Left renal cortex interstitium (tissue), 4 donors: ENCODE data around the gene ACER2. TPM values are rescaled to one million over a fixed set of nuclear protein-coding genes. Genes with fewer than 3 reads are reported as not detected.
"Not testable (repeated sequence)": the region's sequence is repeated elsewhere in the genome, so short reads cannot be mapped to it uniquely, and the experiment has no call there.

Source experiments
- DNase-seq, 4 donors: peaks; one replicate each; pipeline ENCODE4 v3.0.0-alpha.2; 2013; ENCODE audit warnings: low read depth in 4 of 4, low spot score in 2 of 4, missing footprints in 1 of 4
- polyA plus RNA-seq, 4 donors: library from polyadenylated mRNA; unstranded; fragments of 120-200 nt; gene quantifications; one replicate each; pipeline ENCODE4 v1.2.1, GENCODE V29; 2013; ENCODE audit not compliant: insufficient read length in 4 of 4

The ACER2 gene
- polyA plus RNA-seq, 4 donors = 6.9 to 17.7 (median 12.9) TPM

GRCh38 chr9:19405771-19406170 lies 3.0 kb upstream of the ACER2 start:
- DNase-seq = no peak

- DNase-seq = no peak
These were observed 505 bp upstream of the ACER2 start for GRCh38 chr9:19408316-19408692.

- no peak for DNase-seq
These were observed 789 bp downstream of the ACER2 start for GRCh38 chr9:19409401-19410194.

- no peak for DNase-seq
These were observed 1.3 kb downstream of the ACER2 start for GRCh38 chr9:19410195-19410503.

- DNase-seq = no peak
These were observed 1.8 kb downstream of the ACER2 start for GRCh38 chr9:19410594-19410993.

- no peak for DNase-seq
These were observed 2.5 kb downstream of the ACER2 start for GRCh38 chr9:19411316-19411715.

- DNase-seq = not testable (repeated sequence)
These were observed 4.6 kb downstream of the ACER2 start for GRCh38 chr9:19413456-19413855.

- DNase-seq = no peak
These were observed 7.3 kb downstream of the ACER2 start for GRCh38 chr9:19416143-19416542.

- DNase-seq = no peak
These were observed 12.1 kb downstream of the ACER2 start for GRCh38 chr9:19420877-19421276.

GRCh38 chr9:19423163-19423562 lies 14.4 kb downstream of the ACER2 start:
- no peak for DNase-seq

- no peak for DNase-seq
These were observed 15.5 kb downstream of the ACER2 start for GRCh38 chr9:19424176-19424779.

GRCh38 chr9:19429595-19429994 lies 20.8 kb downstream of the ACER2 start:
- no peak for DNase-seq

GRCh38 chr9:19430201-19430760 lies 21.5 kb downstream of the ACER2 start:
- DNase-seq = no peak

GRCh38 chr9:19431361-19432171 lies 22.8 kb downstream of the ACER2 start:
- peak in 3 of 4 donors; percentile 62 to 76 (median 69) for DNase-seq

- no peak for DNase-seq
These were observed 23.7 kb downstream of the ACER2 start for GRCh38 chr9:19432473-19432872.

GRCh38 chr9:19433729-19434128 lies 24.9 kb downstream of the ACER2 start:
- not testable (repeated sequence) for DNase-seq

GRCh38 chr9:19440376-19440775 lies 31.6 kb downstream of the ACER2 start:
- DNase-seq = no peak

GRCh38 chr9:19440823-19441580 lies 32.2 kb downstream of the ACER2 start:
- DNase-seq = no peak

GRCh38 chr9:19441730-19442129 lies 32.9 kb downstream of the ACER2 start:
- no peak for DNase-seq

- DNase-seq = no peak
These were observed 33.4 kb downstream of the ACER2 start for GRCh38 chr9:19442240-19442639.

- no peak for DNase-seq
These were observed 36.6 kb downstream of the ACER2 start for GRCh38 chr9:19445452-19445851.
